ENCODE results near the gene ZNF598. TPM values are rescaled to one million over a fixed set of nuclear protein-coding genes. Genes with fewer than 3 reads are reported as not detected.

The ZNF598 gene
- total and polyA plus RNA-seq, 2 of the 13 experiments (the other 11 are each of a cell fraction or from before 2014, with no cell fraction given) = 13.5 to 14.2 TPM

- TF ChIP-seq ZNF362 (CRISPR knock-in tag; IDR thresholded peaks at IDR 0.05; ENCODE audit: borderline replicate concordance) (no peak), MNT (IDR thresholded peaks at IDR 0.05) (no peak), PRPF4 (IDR thresholded peaks at IDR 0.05; ENCODE audit: low read depth, low read length, poor library complexity, severe bottlenecking) (no peak), ZNF775 (CRISPR knock-in tag; IDR thresholded peaks at IDR 0.05; ENCODE audit: borderline replicate concordance) (no peak), POLR2AphosphoS2 (IDR thresholded peaks at IDR 0.05; ENCODE audit: low read depth, low read length) (peak; percentile 94), ZNF687 (CRISPR knock-in tag; IDR thresholded peaks at IDR 0.05) (peak; percentile 51), MXD3 (CRISPR knock-in tag; IDR thresholded peaks at IDR 0.05) (no peak), ZNF546 (CRISPR knock-in tag; conservative IDR thresholded peaks at IDR 0.05) (no peak), CBX5 (CRISPR knock-in tag; IDR thresholded peaks at IDR 0.05; ENCODE audit: borderline replicate concordance) (no peak), ZMYM4 (CRISPR knock-in tag; IDR thresholded peaks at IDR 0.05) (no peak), NR2F1 (CRISPR knock-in tag; IDR thresholded peaks at IDR 0.05) (no peak), ATF7 (IDR thresholded peaks at IDR 0.05) (no peak), ATF7 (CRISPR knock-in tag; IDR thresholded peaks at IDR 0.05) (no peak), ELF3 (CRISPR knock-in tag; IDR thresholded peaks at IDR 0.05) (no peak; the same call in 1 of the 2 replicates), ZNF790 (CRISPR knock-in tag; IDR thresholded peaks at IDR 0.05; ENCODE audit: borderline replicate concordance) (no peak), USF2 (IDR thresholded peaks at IDR 0.05; ENCODE audit: low read depth, low read length) (no peak), USF2 (CRISPR knock-in tag; IDR thresholded peaks at IDR 0.05; ENCODE audit: borderline replicate concordance) (no peak), ZNF256 (CRISPR knock-in tag; conservative IDR thresholded peaks at IDR 0.05) (no peak), NFE2L2 (IDR thresholded peaks at IDR 0.05; ENCODE audit: low read length) (no peak)
Observed at GRCh38 chr16:1960665-1961630, 48.7 kb downstream of the ZNF598 start (continued).

All from HepG2 (cell line).